ENCODE measurements around the gene CSRP3.

The CSRP3 gene

GRCh38 chr11:19201737-19202605 lies at the start of gene CSRP3:
TSS of gene CSRP3 (minus strand) at chr11:19201983. CDS start at chr11:19192448, 9,535 bp downstream.
- DNase-seq: no peak

GRCh38 chr11:19251577-19251976 lies 49.8 kb upstream of the CSRP3 start:
- no peak for DNase-seq

- DNase-seq: no peak
These were observed 45.0 kb upstream of the CSRP3 start for GRCh38 chr11:19246816-19247215.

- no peak for DNase-seq
These were observed 43.6 kb upstream of the CSRP3 start for GRCh38 chr11:19245351-19245750.

GRCh38 chr11:19244621-19245020 lies 42.8 kb upstream of the CSRP3 start:
- no peak for DNase-seq

GRCh38 chr11:19244084-19244483 lies 42.3 kb upstream of the CSRP3 start:
- no peak for DNase-seq

- no peak for DNase-seq
These were observed 41.8 kb upstream of the CSRP3 start for GRCh38 chr11:19243613-19244012.

- DNase-seq: no peak
These were observed 41.4 kb upstream of the CSRP3 start for GRCh38 chr11:19243143-19243542.

GRCh38 chr11:19242179-19242932 lies 40.6 kb upstream of the CSRP3 start:
- no peak for DNase-seq

- peak; percentile 33 for DNase-seq
These were observed 39.7 kb upstream of the CSRP3 start for GRCh38 chr11:19241260-19242178.

- peak; percentile 89 for DNase-seq
These were observed 38.9 kb upstream of the CSRP3 start, which contains the start of gene E2F8 for GRCh38 chr11:19240420-19241259. TSS of gene E2F8 (minus strand) at chr11:19240945. CDS start at chr11:19240121, 824 bp downstream.

GRCh38 chr11:19239039-19239438 lies 37.3 kb upstream of the CSRP3 start:
- DNase-seq: no peak

GRCh38 chr11:19237813-19238212 lies 36.0 kb upstream of the CSRP3 start:
- no peak for DNase-seq

GRCh38 chr11:19237381-19237780 lies 35.6 kb upstream of the CSRP3 start:
- DNase-seq: no peak

- DNase-seq: no peak
These were observed 32.5 kb upstream of the CSRP3 start for GRCh38 chr11:19234231-19234817.

GRCh38 chr11:19232910-19233503 lies 31.2 kb upstream of the CSRP3 start:
- no peak for DNase-seq

GRCh38 chr11:19229671-19230070 lies 27.9 kb upstream of the CSRP3 start:
- no peak for DNase-seq

GRCh38 chr11:19228968-19229367 lies 27.2 kb upstream of the CSRP3 start:
- DNase-seq: no peak

- no peak for DNase-seq
These were observed 24.8 kb upstream of the CSRP3 start for GRCh38 chr11:19226378-19227195.

- DNase-seq: no peak
These were observed 23.8 kb upstream of the CSRP3 start for GRCh38 chr11:19225581-19225980.

All from activated CD4-positive, CD25-positive, alpha-beta regulatory T cell treated with anti-CD3 and anti-CD28 coated beads, Interleukin-2, amount 50 U/mL, for 72 hours (primary cell).